ENCODE results near the gene CD163L1.

- TF ChIP-seq, protein P1, sequence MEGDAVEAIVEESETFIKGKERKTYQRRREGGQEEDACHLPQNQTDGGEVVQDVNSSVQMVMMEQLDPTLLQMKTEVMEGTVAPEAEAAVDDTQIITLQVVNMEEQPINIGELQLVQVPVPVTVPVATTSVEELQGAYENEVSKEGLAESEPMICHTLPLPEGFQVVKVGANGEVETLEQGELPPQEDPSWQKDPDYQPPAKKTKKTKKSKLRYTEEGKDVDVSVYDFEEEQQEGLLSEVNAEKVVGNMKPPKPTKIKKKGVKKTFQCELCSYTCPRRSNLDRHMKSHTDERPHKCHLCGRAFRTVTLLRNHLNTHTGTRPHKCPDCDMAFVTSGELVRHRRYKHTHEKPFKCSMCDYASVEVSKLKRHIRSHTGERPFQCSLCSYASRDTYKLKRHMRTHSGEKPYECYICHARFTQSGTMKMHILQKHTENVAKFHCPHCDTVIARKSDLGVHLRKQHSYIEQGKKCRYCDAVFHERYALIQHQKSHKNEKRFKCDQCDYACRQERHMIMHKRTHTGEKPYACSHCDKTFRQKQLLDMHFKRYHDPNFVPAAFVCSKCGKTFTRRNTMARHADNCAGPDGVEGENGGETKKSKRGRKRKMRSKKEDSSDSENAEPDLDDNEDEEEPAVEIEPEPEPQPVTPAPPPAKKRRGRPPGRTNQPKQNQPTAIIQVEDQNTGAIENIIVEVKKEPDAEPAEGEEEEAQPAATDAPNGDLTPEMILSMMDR (IDR thresholded peaks at IDR 0.05), result no peak
- TF ChIP-seq POLR2AphosphoS5 (IDR thresholded peaks at IDR 0.05) (no peak), POLR2A (IDR thresholded peaks at IDR 0.05) (no peak)
These were observed 9.3 kb downstream of the CD163L1 start for GRCh38 chr12:7434670-7435069.
